SH-SY5Y (cell line): ENCODE results near the gene GLDC.

Source experiments
- GATA2 ChIP-seq: IDR thresholded peaks from 2 replicates; pipeline ENCODE4 v1.6.1; 2011; ENCODE audit warnings: mild to moderate bottlenecking, low read depth, low read length
- GATA3 ChIP-seq: IDR thresholded peaks from 2 replicates; pipeline ENCODE4 v1.6.1; 2011; ENCODE audit warnings: low read depth, mild to moderate bottlenecking, low read length, moderate library complexity

The GLDC gene

GRCh38 chr9:6575324-6576034, 70.0 kb downstream of the GLDC start:
- TF ChIP-seq GATA2 (no peak), GATA3 (no peak)

DNA sequence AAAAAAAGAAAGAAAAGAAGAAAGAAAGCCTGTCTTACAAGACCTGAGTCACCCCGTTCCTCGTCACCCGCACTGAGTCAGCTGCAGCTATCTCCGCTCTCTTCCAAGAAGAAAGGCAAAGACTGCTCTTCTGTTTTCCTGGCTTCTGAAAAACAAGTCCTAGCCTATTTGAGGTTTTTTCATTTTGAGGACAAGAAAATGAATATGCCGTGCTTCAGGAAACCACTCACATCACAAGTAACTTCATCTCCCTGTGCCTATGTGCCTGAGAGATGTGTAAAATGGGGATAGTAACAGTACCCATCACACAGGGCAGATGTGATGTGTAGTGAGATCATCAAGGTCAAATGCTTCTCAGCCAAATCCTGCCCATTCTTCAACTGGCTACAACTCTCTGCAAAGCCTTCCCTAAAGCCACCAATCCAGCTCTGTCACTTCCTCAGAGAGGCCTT, 78.4 kb downstream of the GLDC start:
- TF ChIP-seq GATA2: no peak
- no peak for TF ChIP-seq GATA3

GRCh38 chr9:6566409-6567139, 79.0 kb downstream of the GLDC start:
- TF ChIP-seq GATA3: no peak
- no peak for TF ChIP-seq GATA2

- TF ChIP-seq GATA3: no peak
- TF ChIP-seq GATA2: no peak
These were observed 80.2 kb downstream of the GLDC start for GRCh38 chr9:6565312-6565711.

GRCh38 chr9:6564868-6565267, 80.7 kb downstream of the GLDC start:
- TF ChIP-seq GATA3: no peak
- no peak for TF ChIP-seq GATA2

DNA sequence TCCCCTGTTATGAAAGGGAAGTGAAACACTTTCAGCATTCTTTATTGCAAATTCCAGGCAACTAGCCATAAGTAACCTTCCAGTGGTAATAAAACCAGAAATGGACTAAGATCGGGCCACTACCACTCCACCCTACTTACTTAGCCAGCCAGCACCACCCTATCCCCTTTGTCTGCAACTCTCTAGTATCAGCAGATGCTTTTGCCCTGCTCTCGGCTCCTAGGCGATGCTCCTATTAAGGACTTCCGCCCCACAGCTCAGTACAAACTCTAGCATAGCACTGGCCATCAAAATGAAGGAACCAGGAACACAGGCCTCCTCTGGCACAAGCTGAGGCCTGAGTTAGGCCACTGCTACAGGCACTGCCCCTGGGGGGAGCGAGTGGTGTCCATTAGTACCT, 81.2 kb downstream of the GLDC start:
- TF ChIP-seq GATA3 (no peak), GATA2 (no peak)

GRCh38 chr9:6562871-6563430, 82.6 kb downstream of the GLDC start:
- TF ChIP-seq GATA2 (no peak), GATA3 (no peak)

DNA sequence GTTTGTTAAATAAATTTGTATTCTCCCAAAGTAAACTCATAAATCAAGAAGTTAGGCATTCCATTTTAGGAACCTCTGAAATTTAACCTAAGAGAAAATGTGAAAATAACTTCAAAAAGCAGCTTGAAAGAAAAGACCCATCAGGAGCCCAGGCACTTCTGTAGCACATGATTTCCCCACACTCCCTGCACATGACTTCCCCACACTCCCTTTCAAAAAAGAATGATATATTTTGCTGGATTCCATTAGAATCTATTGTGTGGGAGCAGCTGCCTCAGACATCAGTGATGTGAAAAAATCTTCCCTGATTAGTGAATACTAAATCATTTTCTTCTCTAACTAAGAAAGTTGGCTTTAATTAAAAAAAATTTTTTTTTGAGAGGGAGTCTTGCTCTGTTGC, 83.3 kb downstream of the GLDC start:
- TF ChIP-seq GATA2: no peak
- TF ChIP-seq GATA3: no peak

DNA sequence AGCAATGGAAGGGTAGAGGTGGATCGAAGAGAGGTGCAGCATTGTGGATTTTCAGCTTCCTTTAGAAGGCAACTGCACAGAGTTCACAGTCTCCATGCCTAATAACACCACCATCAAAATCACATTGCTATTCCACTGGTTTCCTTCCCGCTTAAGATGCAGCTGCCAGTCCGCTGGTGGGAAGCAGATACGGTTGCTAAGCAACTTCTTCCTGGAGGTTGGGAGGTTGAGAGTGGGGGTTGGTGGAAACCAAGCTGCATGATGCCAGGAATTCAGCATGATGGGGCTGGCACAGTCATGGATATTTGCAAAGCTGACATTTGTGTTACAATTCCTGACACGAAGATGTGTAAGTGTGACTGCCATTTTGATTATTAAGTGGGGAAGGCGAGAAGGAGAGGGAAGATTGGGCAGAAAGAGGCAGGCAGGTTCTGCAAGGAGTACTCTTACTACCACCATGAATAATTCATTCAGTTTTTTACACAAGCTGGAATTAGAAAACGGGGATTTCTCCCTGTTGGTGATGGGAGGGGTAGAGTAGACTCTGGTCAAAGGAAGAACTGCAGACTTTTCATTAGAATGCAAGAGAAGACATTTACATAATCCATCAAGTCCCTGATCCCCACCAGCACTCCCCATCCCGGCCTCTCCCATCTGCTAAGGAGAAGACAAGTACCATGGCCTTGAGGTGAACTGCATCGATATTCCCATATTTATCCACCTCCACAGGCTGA, 87.5 kb downstream of the GLDC start:
- TF ChIP-seq GATA3 (no peak), GATA2 (peak; percentile 84)

- TF ChIP-seq GATA2: no peak
- TF ChIP-seq GATA3: no peak
These were observed 91.7 kb downstream of the GLDC start for GRCh38 chr9:6553866-6554265.

DNA sequence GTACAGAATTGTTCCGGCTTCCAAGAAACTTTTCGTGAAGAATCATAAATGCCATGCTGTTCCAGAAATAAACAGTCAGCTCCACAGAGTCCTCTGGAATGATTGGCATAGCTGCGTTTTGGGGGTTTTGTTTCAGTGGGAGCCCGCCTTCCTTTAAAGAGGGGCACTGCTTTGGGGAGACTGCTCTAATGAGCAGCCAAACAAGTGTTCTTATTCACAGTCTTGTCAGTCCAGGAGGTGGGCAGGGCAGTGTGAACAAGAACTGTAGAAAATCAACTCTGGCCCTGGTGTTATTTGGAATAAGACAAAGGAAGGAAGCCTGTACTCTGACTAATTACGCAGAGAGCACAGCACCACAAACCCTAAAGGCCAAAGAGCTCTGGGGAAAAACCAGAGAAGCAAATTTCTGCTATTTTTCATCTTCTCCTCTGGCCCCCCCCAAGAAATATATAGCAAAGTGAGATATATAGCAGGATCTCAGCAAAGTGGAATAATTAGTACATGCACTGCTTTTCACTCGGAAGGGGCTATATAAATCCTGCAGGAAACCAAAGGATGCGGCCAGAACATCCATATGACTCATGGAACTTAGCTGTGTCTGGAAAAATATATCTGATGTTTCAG, 92.9 kb downstream of the GLDC start:
- TF ChIP-seq GATA2 (no peak), GATA3 (no peak)

DNA sequence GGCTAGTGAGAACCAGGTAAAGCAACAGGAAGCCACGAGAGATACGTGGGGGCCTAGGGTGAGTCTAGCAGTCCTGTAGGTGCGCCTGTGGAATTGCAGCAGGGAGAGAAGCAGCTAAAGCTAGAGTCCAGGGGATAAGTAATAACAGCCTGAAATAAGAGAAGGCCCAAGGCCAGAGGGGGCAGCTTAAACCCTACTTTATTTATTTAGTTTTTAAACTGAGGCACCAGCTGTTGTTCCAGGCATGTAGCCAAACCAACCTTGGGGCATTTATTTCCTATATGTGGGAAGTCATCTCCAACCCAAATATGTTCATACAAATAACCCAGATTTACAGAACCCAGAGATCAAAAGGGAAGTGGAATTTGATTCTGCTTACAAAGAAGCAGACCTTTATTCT, 93.5 kb downstream of the GLDC start:
- TF ChIP-seq GATA3 (no peak), GATA2 (no peak)

GRCh38 chr9:6551136-6551535, 94.4 kb downstream of the GLDC start:
- TF ChIP-seq GATA3: no peak
- no peak for TF ChIP-seq GATA2
